ENCODE results near the gene TUBB4B.
A peak's percentile ranks its signal among the peaks of the same experiment; 100 is the strongest.

Gene TUBB4B

GRCh38 chr9:137240841-137241489 is at the start of gene TUBB4B (continued):
- 0 out of 2 replicates have a peak, but pooled peaks have one; percentile 28 for TF ChIP-seq ZNF24 (tag by site-specific recombination; IDR thresholded peaks at IDR 0.05)
- 0 out of 2 replicates have a peak, but pooled peaks have one; percentile 8 for TF ChIP-seq ZNF600 (tag by site-specific recombination; IDR thresholded peaks at IDR 0.05)
- TF ChIP-seq ZNF610 (tag by site-specific recombination; IDR thresholded peaks at IDR 0.05; ENCODE audit: borderline replicate concordance): peak; percentile 67; the same call in 1 of the 2 replicates
- peak; percentile 70 for TF ChIP-seq EGR2 (tag by site-specific recombination; IDR thresholded peaks at IDR 0.05; ENCODE audit: low read depth)
- peak; percentile 64; the same call in 1 of the 2 replicates for TF ChIP-seq ZNF2 (tag by site-specific recombination; IDR thresholded peaks at IDR 0.05)
- peak; percentile 93 for TF ChIP-seq ZNF391 (tag by site-specific recombination; IDR thresholded peaks at IDR 0.05; ENCODE audit: borderline replicate concordance, low read depth)
- peak; percentile 36; the same call in 1 of the 2 replicates for TF ChIP-seq ZNF561 (tag by site-specific recombination; IDR thresholded peaks at IDR 0.05; ENCODE audit: borderline replicate concordance)
- TF ChIP-seq ZFHX2 (tag by site-specific recombination; conservative IDR thresholded peaks at IDR 0.05): peak; percentile 92
- TF ChIP-seq ZNF354C (tag by site-specific recombination; IDR thresholded peaks at IDR 0.05; ENCODE audit: borderline replicate concordance, low read depth): no peak
- TF ChIP-seq GLI4 (tag by site-specific recombination; IDR thresholded peaks at IDR 0.05): peak; percentile 55; the same call in 1 of the 2 replicates
- peak; percentile 89 for TF ChIP-seq KLF16 (tag by site-specific recombination; IDR thresholded peaks at IDR 0.05)
- TF ChIP-seq ZBTB8A (tag by site-specific recombination; IDR thresholded peaks at IDR 0.05): no peak
- TF ChIP-seq ZNF311 (tag by site-specific recombination; IDR thresholded peaks at IDR 0.05; ENCODE audit: borderline replicate concordance): no peak
- TF ChIP-seq ZFP69B (tag by site-specific recombination; IDR thresholded peaks at IDR 0.05): no peak
- TF ChIP-seq ZNF324 (tag by site-specific recombination; IDR thresholded peaks at IDR 0.05): 0 out of 2 replicates have a peak, but pooled peaks have one; percentile 42
- TF ChIP-seq, protein P1, sequence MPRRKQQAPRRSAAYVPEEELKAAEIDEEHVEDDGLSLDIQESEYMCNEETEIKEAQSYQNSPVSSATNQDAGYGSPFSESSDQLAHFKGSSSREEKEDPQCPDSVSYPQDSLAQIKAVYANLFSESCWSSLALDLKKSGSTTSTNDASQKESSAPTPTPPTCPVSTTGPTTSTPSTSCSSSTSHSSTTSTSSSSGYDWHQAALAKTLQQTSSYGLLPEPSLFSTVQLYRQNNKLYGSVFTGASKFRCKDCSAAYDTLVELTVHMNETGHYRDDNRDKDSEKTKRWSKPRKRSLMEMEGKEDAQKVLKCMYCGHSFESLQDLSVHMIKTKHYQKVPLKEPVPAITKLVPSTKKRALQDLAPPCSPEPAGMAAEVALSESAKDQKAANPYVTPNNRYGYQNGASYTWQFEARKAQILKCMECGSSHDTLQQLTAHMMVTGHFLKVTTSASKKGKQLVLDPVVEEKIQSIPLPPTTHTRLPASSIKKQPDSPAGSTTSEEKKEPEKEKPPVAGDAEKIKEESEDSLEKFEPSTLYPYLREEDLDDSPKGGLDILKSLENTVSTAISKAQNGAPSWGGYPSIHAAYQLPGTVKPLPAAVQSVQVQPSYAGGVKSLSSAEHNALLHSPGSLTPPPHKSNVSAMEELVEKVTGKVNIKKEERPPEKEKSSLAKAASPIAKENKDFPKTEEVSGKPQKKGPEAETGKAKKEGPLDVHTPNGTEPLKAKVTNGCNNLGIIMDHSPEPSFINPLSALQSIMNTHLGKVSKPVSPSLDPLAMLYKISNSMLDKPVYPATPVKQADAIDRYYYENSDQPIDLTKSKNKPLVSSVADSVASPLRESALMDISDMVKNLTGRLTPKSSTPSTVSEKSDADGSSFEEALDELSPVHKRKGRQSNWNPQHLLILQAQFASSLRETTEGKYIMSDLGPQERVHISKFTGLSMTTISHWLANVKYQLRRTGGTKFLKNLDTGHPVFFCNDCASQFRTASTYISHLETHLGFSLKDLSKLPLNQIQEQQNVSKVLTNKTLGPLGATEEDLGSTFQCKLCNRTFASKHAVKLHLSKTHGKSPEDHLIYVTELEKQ (tag by site-specific recombination; IDR thresholded peaks at IDR 0.05; ENCODE audit: borderline replicate concordance): 0 out of 2 replicates have a peak, but pooled peaks have one; percentile 11
- 0 out of 2 replicates have a peak, but pooled peaks have one; percentile 57 for TF ChIP-seq INSM2 (tag by site-specific recombination; IDR thresholded peaks at IDR 0.05)
- no peak for TF ChIP-seq ZNF366 (tag by site-specific recombination; conservative IDR thresholded peaks at IDR 0.05)
- TF ChIP-seq ZSCAN30 (tag by site-specific recombination; IDR thresholded peaks at IDR 0.05): peak; percentile 69
- peak; percentile 68; the same call in 1 of the 2 replicates for TF ChIP-seq ZNF660 (tag by site-specific recombination; IDR thresholded peaks at IDR 0.05)
- TF ChIP-seq SP7 (tag by site-specific recombination; IDR thresholded peaks at IDR 0.05): peak; percentile 62
- no peak for TF ChIP-seq TRIM28 (IDR thresholded peaks at IDR 0.05; ENCODE audit: borderline replicate concordance, low read length)
- peak; percentile 84; the same call in 1 of the 2 replicates for TF ChIP-seq ZFP41 (tag by site-specific recombination; IDR thresholded peaks at IDR 0.05; ENCODE audit: borderline replicate concordance)
- TF ChIP-seq KLF7 (tag by site-specific recombination; IDR thresholded peaks at IDR 0.05; ENCODE audit: borderline replicate concordance): peak; percentile 29; the same call in 1 of the 2 replicates
- peak; percentile 36; the same call in 1 of the 2 replicates for TF ChIP-seq ZBTB7A (tag by site-specific recombination; IDR thresholded peaks at IDR 0.05; ENCODE audit: low read depth)
- TF ChIP-seq, protein P2, sequence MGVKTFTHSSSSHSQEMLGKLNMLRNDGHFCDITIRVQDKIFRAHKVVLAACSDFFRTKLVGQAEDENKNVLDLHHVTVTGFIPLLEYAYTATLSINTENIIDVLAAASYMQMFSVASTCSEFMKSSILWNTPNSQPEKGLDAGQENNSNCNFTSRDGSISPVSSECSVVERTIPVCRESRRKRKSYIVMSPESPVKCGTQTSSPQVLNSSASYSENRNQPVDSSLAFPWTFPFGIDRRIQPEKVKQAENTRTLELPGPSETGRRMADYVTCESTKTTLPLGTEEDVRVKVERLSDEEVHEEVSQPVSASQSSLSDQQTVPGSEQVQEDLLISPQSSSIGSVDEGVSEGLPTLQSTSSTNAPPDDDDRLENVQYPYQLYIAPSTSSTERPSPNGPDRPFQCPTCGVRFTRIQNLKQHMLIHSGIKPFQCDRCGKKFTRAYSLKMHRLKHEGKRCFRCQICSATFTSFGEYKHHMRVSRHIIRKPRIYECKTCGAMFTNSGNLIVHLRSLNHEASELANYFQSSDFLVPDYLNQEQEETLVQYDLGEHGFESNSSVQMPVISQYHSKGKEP (tag by site-specific recombination; IDR thresholded peaks at IDR 0.05): 0 out of 2 replicates have a peak, but pooled peaks have one; percentile 18
- TF ChIP-seq ZEB2 (tag by site-specific recombination; IDR thresholded peaks at IDR 0.05): no peak; the same call in 1 of the 2 replicates
- peak; percentile 29; the same call in 1 of the 2 replicates for TF ChIP-seq ZNF624 (tag by site-specific recombination; IDR thresholded peaks at IDR 0.05)
- TF ChIP-seq, protein P3, sequence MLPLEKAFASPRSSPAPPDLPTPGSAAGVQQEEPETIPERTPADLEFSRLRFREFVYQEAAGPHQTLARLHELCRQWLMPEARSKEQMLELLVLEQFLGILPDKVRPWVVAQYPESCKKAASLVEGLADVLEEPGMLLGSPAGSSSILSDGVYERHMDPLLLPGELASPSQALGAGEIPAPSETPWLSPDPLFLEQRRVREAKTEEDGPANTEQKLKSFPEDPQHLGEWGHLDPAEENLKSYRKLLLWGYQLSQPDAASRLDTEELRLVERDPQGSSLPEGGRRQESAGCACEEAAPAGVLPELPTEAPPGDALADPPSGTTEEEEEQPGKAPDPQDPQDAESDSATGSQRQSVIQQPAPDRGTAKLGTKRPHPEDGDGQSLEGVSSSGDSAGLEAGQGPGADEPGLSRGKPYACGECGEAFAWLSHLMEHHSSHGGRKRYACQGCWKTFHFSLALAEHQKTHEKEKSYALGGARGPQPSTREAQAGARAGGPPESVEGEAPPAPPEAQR (tag by site-specific recombination; IDR thresholded peaks at IDR 0.05): 0 out of 2 replicates have a peak, but pooled peaks have one; percentile 23
- peak; percentile 39; the same call in 1 of the 2 replicates for TF ChIP-seq KLF10 (tag by site-specific recombination; IDR thresholded peaks at IDR 0.05)
- TF ChIP-seq SP2 (tag by site-specific recombination; IDR thresholded peaks at IDR 0.05): peak; percentile 99

All from HEK293 (cell line).